GM18519 (cell line): Measurements from ENCODE around the gene CCT6B.
"Not testable (repeated sequence)": the region's sequence is repeated elsewhere in the genome, so short reads cannot be mapped to it uniquely, and the experiment has no call there.

Source experiments
- ATAC-seq: cut with Tn5 transposase; IDR thresholded peaks from one replicate; pipeline ENCODE4 v1.9.1; 2021; ENCODE audit warnings: mild to moderate bottlenecking, moderate library complexity; ENCODE audit not compliant: unreplicated experiment, low FRiP score

The CCT6B gene

DNA sequence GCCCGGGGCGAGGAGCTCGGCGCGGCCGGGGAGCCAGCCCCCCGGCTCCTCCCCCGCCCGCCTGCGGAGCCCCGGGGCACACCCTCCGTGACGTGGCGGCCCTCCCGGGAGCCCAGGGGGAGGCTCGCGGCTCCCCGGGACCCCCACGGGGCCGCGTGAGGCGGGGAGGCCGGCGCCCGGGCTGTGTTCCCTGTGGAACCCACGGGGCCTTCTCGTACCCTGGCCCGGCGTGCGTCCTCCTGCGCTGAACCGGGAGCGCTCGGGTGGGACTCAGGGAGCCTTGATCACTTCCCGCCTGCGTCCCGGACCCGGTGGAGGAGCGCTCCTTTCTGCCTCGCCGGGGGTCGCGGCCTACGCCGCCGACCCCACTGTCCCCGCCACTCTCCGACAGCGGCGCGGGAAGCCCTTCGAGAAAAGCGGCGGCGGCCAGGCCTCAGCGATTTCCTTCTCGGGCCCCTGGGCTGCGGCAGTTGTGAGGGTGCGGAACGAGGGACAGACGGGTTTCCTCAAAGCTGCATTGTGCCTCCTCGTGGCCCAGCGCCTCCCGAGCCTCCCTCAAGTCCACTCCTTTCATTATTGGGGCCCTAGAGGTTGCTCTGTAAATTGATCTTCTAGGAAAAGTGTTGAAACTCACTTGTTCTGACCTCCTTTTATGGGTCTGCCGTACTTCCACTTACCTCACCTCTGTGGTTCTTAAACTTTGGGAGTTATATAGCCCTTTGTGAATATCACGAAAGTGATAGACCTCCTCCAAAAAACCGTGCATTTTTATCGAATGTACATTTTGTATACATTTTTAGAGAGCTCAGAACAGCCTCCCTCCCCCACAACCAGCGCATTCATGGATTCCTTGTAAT lies 19.6 kb upstream of the CCT6B start:
- peak; percentile 53 for ATAC-seq

DNA sequence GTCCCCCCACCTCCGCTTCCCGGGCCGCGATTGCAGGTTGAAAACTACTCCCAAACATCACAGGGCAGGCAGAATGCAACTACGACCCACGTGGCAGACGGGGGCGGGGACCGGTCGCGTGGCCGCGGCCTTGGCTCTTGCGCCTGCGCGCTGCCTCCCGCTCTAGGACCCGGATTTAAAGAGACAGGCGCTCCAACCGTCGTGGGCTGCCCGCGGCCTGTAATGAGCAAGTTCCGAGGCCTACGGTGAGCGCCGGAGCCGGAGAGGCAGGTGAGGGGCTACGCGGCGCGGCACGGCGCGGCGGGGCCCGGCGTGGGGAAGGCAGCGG lies 19.1 kb upstream of the CCT6B start, which contains the start of gene LIG3:
LIG3 (plus strand) TSS at position 160 of the 328 bp plus-strand sequence. CDS start 2,494 bp downstream, outside the sequence.
- peak; percentile 43 for ATAC-seq

DNA sequence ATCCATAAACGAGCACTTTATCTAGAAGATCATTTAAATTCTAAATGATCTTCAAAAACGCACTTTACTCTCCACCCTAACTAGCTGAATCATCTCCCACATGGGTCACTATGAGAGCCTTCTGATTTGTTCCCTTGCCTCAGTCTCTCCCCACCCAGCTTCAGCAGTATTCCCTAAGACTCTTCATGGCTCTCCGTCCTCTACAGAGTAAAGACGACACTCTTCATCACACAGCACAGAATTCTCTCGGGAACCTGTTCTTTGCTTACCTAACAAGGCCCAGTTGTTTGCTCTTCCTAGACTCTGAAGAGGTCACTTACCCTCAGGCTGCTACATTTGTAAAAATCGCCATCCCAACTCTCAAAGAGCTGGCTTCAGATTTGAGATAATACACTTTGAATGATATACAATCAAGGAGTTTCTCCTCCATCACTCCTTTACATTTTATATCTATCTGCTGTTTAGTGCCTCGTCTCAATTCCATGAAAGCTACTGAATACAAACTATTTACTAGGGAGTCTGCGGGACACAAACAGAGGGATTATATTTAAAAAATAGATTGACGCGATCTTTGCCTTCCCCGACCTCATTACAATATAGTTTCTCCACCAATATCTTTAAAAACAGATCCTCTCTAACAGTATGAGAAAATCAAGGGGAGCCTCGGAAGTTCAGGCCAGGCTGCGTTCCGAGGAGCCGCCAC lies 18.5 kb upstream of the CCT6B start:
- ATAC-seq, result no peak

DNA sequence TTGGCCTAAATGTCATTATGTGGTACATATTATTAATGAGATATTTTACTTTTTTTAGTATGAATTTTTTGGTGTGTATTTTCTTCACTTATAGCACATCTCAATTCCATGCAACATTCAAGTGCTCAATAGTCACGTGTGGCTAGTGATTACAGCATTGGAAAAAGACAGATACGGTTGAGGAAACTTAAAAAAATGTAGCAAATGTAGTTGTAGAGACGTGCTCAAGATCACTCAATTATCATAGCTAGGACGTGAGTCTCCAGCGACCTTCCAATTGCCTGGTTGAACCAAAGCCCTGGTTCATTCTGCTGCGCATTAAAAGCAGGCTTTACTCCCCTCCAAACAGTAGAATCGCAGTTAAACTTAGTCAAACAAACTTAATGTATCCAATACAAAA lies 17.9 kb upstream of the CCT6B start:
- ATAC-seq, result no peak

- no peak for ATAC-seq
These were observed 13.8 kb upstream of the CCT6B start for GRCh38 chr17:34974794-34975785.

GRCh38 chr17:34974179-34974578 lies 12.9 kb upstream of the CCT6B start:
- ATAC-seq, result no peak

DNA sequence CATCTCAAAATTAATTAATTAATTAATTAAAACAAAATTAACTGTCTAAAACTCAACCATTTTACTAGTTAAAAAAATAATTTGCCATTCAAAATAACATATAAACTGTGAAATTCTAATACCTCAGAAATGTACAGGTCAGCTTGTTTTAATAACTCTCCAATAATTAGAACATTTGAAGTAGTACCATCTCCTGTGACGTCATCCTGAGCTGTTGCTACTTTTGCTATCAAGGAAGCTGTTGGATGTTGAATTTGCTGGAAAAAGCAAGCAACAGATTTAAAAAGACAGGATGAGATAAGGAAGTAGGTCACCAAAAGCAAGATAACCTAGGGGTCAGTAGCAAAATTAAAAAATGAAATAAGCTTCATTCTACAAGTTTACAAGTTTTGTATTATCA lies 2.8 kb downstream of the CCT6B start:
- no peak for ATAC-seq

GRCh38 chr17:34950780-34951179 lies 10.5 kb downstream of the CCT6B start:
- not testable (repeated sequence) for ATAC-seq

DNA sequence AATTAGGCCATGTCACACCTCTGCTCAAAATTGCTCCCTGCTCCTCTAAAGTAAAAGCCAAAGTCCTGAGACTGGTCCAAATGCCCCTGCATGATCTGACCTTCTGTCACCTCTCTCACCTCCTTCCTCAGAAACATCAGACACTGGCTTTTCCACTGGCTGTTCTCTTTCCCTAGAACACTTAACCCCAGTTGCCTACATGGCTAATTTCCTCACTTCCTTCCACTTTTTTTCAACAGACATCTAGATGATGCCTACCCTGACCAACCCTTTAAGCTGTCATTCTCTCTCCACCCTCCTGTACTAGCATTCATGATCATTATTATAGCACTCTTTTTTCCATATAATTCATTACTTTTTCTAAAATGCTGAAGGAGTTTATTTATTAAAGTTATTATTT lies 31.0 kb downstream of the CCT6B start:
- ATAC-seq, result no peak

DNA sequence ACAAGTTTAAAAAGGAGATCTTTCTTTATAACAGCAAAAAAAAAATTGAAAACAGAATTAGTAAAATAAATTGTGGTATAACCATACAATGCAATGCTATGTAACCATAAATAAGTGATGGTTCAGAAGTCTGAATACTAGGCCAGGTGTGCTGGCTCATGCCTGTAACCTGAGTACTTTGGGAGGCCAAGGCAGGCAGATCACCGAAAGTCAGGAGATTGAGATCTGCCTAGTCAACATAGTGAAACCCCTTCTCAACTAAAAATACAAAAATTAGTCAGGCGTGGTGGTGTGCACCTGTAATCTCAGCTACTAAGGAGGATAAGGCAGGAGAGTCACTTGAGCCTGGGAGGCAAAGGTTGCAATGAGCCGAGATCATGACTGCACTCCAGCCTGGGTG lies 34.6 kb downstream of the CCT6B start:
- no peak for ATAC-seq

DNA sequence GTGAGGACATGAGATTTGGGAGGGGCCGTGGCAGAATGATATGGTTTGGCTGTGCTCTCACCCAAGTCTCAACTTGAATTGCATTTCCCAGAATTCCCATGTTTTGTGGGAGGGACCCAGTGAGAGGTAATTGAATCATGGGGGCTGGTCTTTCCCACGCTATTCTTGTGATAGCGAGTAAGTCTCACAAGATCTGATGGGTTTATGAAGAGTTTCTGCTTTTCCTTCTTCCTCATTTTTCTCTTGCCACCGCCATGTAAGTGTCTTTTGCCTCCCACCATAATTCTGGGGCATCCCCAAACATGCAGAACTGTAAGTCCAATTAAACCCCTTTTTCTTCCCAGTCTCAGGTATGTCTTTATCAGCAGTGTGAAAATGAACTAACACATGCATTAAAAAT lies 40.6 kb downstream of the CCT6B start:
- ATAC-seq, result no peak

DNA sequence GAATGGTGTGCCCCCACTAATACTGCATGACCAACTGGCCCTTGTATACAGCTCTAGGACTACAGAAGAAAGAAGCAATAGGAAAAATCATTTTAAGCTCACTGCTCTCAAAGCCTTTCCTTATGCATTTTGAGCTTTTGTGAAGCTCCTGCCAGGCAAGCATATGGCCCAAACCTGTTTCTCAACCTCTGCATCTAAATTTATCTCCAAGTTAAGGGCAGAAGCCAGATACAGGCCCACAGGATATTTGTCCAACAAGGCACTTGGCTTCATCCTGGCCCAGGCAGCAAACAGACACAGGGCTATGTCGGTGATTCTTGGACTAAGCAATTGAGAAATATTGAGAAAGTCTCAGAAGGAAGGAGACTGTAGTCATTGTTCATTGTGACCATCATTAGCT lies 43.9 kb downstream of the CCT6B start:
- no peak for ATAC-seq

DNA sequence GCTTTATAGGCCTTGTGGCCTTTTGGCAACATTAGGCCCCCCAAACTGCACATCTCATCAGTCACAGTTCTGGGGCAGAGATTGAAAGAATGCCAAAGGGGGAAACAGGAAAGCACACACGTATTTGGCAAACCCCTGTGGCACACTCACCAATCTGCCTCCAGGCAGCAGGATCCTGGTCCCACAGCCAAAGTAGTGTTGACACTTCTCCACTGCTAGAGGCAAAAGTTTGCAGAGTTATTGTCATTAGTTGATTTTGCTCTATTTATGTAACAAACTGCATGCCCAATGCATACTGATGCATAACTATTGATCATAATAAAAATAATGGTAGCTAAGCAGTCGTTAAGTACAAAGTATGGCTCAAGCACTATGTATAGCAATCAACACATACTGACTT lies 45.1 kb downstream of the CCT6B start:
- no peak for ATAC-seq

DNA sequence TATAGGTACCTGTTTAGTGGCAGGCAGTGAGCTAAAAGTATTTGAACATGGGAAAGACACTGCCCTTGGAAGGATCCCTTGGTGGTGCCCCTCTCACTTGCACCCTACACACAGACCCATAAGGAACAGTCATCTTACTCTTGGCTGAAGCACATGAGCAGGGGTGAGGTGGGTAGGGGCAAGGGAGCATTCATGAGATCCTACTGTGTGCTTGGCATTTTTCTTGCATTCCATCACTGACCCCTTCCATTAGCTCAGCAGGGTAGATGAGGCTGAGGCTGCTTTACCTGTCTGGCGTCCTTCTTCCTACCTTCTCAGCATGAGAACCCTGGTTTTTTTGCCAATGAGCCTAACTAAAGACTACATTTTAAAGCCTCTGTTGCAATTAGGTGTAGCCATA lies 48.3 kb downstream of the CCT6B start:
- no peak for ATAC-seq

DNA sequence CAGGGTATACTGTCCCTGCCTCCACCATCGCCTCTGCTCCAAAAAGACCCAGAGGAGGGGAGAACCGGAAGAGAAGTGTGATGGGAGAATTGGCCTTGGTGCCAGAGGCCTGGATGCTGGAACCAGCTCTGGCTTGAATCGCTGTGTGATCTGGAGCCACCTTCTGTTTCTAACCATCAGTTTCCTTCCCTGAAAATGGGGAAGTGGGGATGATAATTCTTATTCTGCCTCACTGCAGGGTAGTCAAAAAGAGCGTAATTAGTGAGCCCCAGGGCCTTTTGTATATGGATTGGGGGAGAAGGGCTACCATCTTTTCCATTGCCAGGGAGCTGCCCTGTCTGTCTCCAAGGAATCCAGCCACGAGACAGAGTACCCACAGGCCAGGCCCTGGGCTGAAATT lies 52.2 kb downstream of the CCT6B start:
- no peak for ATAC-seq

DNA sequence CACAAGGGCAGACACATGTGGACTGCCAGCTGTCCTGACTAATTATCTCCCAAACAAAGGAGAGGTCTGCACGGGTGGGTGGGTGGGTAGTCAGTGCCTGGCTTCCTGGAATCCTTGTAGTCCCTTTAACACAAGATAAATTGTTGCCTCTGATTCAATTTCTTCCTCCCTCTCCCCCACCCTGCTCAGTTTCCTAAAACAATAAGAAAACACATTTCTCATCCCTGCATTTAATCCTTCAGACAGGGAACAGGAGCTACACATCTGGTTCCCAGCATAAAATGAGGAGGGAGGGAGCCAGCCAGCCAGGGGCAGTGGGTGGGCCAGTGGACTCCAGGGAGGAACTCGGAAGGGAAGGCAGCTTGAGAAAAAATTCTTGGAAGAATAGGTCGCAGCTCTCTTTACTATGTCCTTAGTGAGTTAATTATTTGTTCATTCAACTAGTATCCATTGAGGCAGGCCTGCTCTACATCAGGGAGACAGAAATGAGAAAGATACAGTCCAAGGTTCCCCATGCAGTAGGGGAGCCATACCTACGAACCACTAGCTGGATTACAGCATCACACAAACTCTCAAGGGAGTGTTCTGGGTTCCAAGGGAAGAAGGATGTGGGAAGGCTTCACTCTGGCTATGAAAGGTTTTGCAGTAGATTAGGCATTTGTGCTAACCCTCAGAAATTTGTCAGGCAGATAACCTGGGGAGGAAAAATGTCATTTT lies 58.3 kb downstream of the CCT6B start:
- ATAC-seq, result no peak

- ATAC-seq, result no peak
These were observed 61.5 kb downstream of the CCT6B start for GRCh38 chr17:34899643-34900291.

GRCh38 chr17:34895383-34895782 lies 65.9 kb downstream of the CCT6B start:
- no peak for ATAC-seq

DNA sequence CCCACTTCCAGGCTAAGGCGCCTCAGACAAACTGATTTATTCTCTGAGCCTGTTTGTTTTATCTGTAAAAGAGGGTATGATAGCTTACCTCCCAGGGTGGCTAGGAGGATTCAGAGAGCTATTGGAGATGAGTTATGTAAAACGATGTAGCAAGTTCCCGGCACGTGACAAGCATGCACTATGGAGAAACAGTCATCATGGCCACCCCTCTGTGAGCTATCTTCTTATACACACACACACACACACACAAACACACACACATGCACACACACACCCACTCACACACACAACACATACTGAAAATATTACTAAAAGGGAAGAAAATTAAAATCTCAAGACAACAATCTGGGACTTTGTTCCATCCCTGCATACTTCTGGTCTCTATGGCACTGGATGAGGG lies 66.3 kb downstream of the CCT6B start:
- ATAC-seq, result no peak
